SU-DHL-6 (cell line): Measurements from ENCODE around the gene UBE2D4.
"Not testable (repeated sequence)": the region's sequence is repeated elsewhere in the genome, so short reads cannot be mapped to it uniquely, and the experiment has no call there.

Experiments
- H2AFZ ChIP-seq: fragments of 200-600 bp; sonication (generic); 2 replicates; pipeline ENCODE4 v1.6.1; 2014; ENCODE audit warnings: low read depth, mild to moderate bottlenecking, moderate library complexity, mixed read lengths, antibody characterized with exemption, low read length; ENCODE audit not compliant: severe bottlenecking
- H3F3A ChIP-seq: fragments of 200-600 bp; shearing (Covaris generic); 2 replicates; pipeline ENCODE4 v1.6.0; 2016; ENCODE audit warnings: antibody characterized with exemption, mild to moderate bottlenecking; ENCODE audit not compliant: insufficient read depth
- H3K27ac ChIP-seq: fragments of 200-600 bp; sonication (generic); 2 replicates; pipeline ENCODE4 v1.5.1; 2016; ENCODE audit warnings: low read depth, mild to moderate bottlenecking, low read length, moderate library complexity, mixed read lengths
- H3K27me3 ChIP-seq: fragments of 200-600 bp; sonication (generic), shearing (Covaris generic); 2 replicates; pipeline ENCODE4 v1.6.0; 2014; ENCODE audit warnings: mild to moderate bottlenecking, low read length
- H3K36me3 ChIP-seq: fragments of 200-600 bp; sonication (generic); 2 replicates; pipeline ENCODE4 v1.6.1; 2014; ENCODE audit warnings: mild to moderate bottlenecking, low read length, mixed read lengths
- H3K4me2 ChIP-seq: fragments of 300-600, 200-600 bp; shearing (Covaris generic), sonication (generic); 2 replicates; pipeline ENCODE4 v1.6.0; 2014; ENCODE audit warnings: low read length, low read depth, mild to moderate bottlenecking; ENCODE audit not compliant: poor library complexity, severe bottlenecking
- H3K4me3 ChIP-seq: fragments of 200-600 bp; sonication (generic); 2 replicates; pipeline ENCODE4 v1.5.1; 2014; ENCODE audit warnings: antibody characterized with exemption, low read length, mild to moderate bottlenecking, mixed read lengths; ENCODE audit not compliant: insufficient read depth, poor library complexity, severe bottlenecking
- H3K79me2 ChIP-seq: fragments of 200-600 bp; sonication (generic); 2 replicates; pipeline ENCODE4 v1.6.1; 2014; ENCODE audit warnings: mild to moderate bottlenecking, low read length, moderate library complexity; ENCODE audit not compliant: insufficient read depth
- H3K9ac ChIP-seq: fragments of 200-600 bp; sonication (generic); 2 replicates; pipeline ENCODE4 v1.7.0; 2014; ENCODE audit warnings: mild to moderate bottlenecking, low read length
- H3K9me2 ChIP-seq: fragments of 200-600 bp; sonication (generic); replicated peaks from 2 replicates; pipeline ENCODE4 v1.6.1; 2014; ENCODE audit warnings: low read length; ENCODE audit not compliant: insufficient read depth
- H3K9me3 ChIP-seq: fragments of 200-600 bp; sonication (generic); 2 replicates; pipeline ENCODE4 v1.6.1; 2014; ENCODE audit warnings: low read length, mixed read lengths; ENCODE audit not compliant: insufficient read depth
- H4K20me1 ChIP-seq: fragments of 200-600 bp; sonication (generic); 2 replicates; pipeline ENCODE4 v1.6.1; 2014; ENCODE audit warnings: low read depth, mild to moderate bottlenecking, antibody characterized with exemption, low read length, moderate library complexity, mixed read lengths
- EZH2phosphoT487 ChIP-seq: fragments of 200-600 bp; sonication (generic), shearing (Covaris generic); conservative IDR thresholded peaks from 2 replicates; pipeline ENCODE4 v1.6.1; 2018; ENCODE audit warnings: mild to moderate bottlenecking, antibody characterized with exemption, low read length, moderate library complexity, mixed read lengths
- TF ChIP-seq, protein P1 (sequence below): fragments of 200-600 bp; sonication (generic); IDR thresholded peaks from one replicate; pipeline ENCODE4 v1.5.1; 2017; ENCODE audit warnings: antibody characterized with exemption, mild to moderate bottlenecking, low read length, moderate library complexity; ENCODE audit not compliant: insufficient read depth, poor library complexity, severe bottlenecking

The UBE2D4 gene

DNA sequence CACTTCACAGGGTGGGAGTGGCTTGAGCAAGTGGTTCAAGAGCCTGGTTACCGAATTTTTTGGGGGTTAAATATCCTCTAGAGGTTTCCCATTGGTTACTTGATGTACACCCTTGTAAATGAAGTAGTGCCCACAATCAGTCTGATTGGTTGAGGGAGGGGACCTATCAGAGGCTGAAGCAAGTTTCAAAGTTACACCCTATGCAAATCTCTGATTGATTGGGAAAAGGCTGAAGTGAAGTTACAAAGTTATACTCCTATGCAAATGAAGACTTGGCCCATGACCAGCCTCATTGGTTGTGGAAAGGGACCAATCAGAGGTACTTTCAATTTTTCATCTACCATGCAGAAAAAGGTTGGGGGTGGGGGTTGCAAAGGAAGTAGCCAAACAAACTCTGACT lies 34.7 kb downstream of the UBE2D4 start:
- H3K9me3 ChIP-seq = no peaks in the 10 kb centered on the region
- H2AFZ ChIP-seq = no peak overlapping the region
- no peak overlapping the region for H3K9ac ChIP-seq
- no peaks in the 10 kb centered on the region for H3K79me2 ChIP-seq
- H3K27me3 ChIP-seq = no peaks in the 10 kb centered on the region
- H3K36me3 ChIP-seq = no peaks in the 10 kb centered on the region
- no peak overlapping the region for H3K4me2 ChIP-seq
- no peaks in the 10 kb centered on the region for H3K9me2 ChIP-seq
- H3F3A ChIP-seq = no peaks in the 10 kb centered on the region
- TF ChIP-seq, protein P1, sequence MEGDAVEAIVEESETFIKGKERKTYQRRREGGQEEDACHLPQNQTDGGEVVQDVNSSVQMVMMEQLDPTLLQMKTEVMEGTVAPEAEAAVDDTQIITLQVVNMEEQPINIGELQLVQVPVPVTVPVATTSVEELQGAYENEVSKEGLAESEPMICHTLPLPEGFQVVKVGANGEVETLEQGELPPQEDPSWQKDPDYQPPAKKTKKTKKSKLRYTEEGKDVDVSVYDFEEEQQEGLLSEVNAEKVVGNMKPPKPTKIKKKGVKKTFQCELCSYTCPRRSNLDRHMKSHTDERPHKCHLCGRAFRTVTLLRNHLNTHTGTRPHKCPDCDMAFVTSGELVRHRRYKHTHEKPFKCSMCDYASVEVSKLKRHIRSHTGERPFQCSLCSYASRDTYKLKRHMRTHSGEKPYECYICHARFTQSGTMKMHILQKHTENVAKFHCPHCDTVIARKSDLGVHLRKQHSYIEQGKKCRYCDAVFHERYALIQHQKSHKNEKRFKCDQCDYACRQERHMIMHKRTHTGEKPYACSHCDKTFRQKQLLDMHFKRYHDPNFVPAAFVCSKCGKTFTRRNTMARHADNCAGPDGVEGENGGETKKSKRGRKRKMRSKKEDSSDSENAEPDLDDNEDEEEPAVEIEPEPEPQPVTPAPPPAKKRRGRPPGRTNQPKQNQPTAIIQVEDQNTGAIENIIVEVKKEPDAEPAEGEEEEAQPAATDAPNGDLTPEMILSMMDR = no peak
- no peak for TF ChIP-seq EZH2phosphoT487
- no peak overlapping the region for H3K4me3 ChIP-seq
- no peaks in the 10 kb centered on the region for H4K20me1 ChIP-seq
- H3K27ac ChIP-seq = no peak overlapping the region

DNA sequence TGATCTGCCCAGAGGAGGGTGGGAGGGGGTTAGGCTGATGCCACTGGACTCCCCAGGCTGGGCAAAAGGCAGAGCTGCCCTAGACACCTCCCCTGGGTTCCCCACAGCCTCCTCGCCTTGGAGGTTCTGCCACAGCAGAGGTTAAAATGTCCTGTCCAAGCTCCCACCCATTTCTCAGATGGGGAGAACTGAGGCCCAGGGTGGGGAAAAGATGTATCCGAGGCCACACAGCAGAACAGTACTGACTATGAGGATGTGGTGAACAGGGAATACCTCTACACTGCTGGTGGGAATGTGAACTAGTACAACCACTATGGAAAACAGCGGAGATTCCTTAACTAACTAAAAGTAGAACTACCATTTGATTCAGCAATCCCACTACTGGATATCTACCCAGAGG lies 40.2 kb downstream of the UBE2D4 start:
- not testable (repeated sequence) for H2AFZ ChIP-seq, H4K20me1 ChIP-seq, H3K27me3 ChIP-seq, H3K4me3 ChIP-seq, H3K9me2 ChIP-seq, H3K4me2 ChIP-seq, H3F3A ChIP-seq, H3K9me3 ChIP-seq, H3K27ac ChIP-seq, H3K36me3 ChIP-seq, H3K79me2 ChIP-seq, H3K9ac ChIP-seq

DNA sequence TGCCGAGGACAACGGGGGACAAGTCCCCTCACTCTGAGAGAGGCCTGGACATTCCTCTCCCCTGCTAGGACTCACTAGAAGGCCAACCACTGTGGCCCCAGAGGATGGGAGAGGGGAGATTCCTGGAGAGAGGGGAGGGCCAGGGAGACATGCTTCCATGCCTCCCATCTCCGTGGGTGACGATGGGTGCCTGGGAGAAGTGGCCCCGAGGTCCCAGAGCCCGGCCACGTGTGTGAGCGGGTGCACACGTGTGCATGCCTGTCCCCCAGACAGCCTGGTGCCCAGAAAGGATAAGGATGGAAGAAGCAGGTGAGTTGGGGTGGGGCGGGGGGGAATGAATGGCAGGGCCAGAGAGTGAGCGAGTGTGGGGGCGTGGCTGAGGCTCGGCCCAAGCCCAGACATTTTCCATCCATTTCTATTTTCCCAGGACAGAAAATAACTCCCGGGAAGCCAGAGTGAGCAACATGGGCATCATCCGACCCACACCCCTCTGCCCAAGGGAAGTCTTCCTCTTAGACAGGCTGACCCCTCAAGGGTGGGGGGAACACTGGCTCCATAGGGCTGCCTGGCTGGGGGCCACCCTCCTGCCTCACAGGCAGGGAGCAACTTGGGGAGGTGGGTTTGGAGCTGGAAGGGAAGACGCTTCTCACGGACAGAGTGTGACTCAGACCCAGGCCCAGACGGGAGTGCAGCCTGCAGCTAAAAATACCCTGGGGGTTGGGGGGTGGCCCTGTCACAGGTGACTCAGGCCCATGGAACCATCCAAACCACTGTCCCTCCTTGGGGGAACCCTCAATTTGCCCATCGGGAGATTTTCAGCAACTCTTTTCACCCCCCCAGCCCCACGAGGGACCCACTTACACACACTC lies 42.2 kb downstream of the UBE2D4 start:
- H3K79me2 ChIP-seq, H3K4me3 ChIP-seq, H3K4me2 ChIP-seq, H3K36me3 ChIP-seq, H3K9ac ChIP-seq, H3F3A ChIP-seq, H2AFZ ChIP-seq, H4K20me1 ChIP-seq, H3K9me3 ChIP-seq, H3K27me3 ChIP-seq, H3K27ac ChIP-seq, H3K9me2 ChIP-seq: not testable (repeated sequence)

DNA sequence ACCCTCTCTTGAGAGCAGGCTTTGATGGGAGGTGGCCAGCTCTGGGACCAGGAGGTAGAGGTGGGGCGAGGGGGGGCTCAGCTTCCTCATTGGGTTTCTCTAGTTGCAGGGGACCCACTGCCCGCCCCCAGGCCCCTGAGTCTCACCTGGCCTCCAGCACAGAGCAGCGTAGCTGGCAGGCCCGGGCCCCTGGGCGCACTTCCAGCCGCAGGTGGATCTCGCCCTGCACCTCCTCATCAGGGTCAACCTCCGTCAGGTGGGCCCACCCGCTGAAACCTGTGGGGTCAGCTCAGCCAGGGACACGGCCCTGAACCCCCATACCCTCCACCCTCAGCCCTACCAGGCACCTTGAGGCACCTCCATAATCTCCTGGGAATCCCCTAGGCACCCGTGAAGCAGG lies 43.4 kb downstream of the UBE2D4 start:
- H3K9me2 ChIP-seq, H3K4me2 ChIP-seq, H3K36me3 ChIP-seq: not testable (repeated sequence)

DNA sequence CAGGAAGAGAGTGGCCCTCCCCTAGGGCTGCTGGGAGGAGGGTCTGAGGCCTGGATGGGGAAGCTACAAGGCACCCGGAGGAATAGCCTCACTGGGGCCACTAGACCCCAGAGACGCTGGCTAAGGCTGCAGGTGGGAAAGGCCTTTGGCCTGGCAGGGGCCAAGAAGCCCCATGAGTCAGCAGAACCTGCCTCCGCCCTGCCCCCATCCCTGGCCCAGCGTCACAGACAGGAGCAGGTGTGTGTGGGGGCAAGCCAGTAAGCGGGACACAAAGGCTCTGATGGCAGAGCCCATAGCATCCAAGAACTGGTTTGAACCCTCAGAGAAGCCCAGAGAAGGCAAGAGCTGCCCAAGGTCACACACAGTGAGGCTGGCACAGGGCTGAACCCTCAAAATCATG lies 44.5 kb downstream of the UBE2D4 start:
- H3K36me3 ChIP-seq, H3K4me3 ChIP-seq, H3K27ac ChIP-seq, H3K4me2 ChIP-seq, H3K9me2 ChIP-seq, H3K9me3 ChIP-seq, H3K79me2 ChIP-seq, H3F3A ChIP-seq, H4K20me1 ChIP-seq, H3K9ac ChIP-seq, H2AFZ ChIP-seq, H3K27me3 ChIP-seq: not testable (repeated sequence)

More for the DNA sequence above, 43.4 kb downstream of the UBE2D4 start:
- H3K79me2 ChIP-seq, H3F3A ChIP-seq, H3K27me3 ChIP-seq, H3K9me3 ChIP-seq, H3K27ac ChIP-seq, H3K9ac ChIP-seq, H2AFZ ChIP-seq, H3K4me3 ChIP-seq, H4K20me1 ChIP-seq: not testable (repeated sequence)

DNA sequence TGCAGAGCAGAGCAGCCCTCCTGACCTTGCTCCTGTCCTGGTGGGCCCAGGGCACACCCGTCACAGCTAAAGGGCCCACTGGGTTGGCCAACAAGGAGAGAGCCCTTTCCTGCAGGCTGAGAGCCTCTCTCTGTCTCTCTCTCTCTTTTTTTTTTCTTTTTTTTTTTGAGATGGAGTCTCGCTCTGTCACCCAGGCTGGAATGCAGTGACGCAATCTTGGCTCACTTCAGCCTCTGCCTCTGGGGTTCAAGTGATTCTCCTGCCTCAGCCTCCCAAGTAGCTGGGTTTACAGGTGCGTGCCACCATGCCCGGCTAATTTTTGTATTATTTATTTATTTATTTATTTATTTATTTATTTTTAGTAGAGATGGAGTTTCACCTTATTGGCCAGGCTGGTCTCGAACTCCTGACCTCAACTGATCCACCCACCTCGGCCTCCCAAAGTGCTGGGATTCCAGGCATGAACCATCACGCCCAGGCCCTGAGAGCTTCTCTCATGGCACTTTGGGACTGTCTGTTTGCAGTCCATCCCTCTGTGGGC lies 47.9 kb downstream of the UBE2D4 start:
- H3K9ac ChIP-seq, H3K27me3 ChIP-seq, H4K20me1 ChIP-seq, H3K79me2 ChIP-seq, H3K27ac ChIP-seq, H3K4me3 ChIP-seq, H2AFZ ChIP-seq, H3F3A ChIP-seq, H3K4me2 ChIP-seq, H3K9me2 ChIP-seq, H3K36me3 ChIP-seq, H3K9me3 ChIP-seq: not testable (repeated sequence)

DNA sequence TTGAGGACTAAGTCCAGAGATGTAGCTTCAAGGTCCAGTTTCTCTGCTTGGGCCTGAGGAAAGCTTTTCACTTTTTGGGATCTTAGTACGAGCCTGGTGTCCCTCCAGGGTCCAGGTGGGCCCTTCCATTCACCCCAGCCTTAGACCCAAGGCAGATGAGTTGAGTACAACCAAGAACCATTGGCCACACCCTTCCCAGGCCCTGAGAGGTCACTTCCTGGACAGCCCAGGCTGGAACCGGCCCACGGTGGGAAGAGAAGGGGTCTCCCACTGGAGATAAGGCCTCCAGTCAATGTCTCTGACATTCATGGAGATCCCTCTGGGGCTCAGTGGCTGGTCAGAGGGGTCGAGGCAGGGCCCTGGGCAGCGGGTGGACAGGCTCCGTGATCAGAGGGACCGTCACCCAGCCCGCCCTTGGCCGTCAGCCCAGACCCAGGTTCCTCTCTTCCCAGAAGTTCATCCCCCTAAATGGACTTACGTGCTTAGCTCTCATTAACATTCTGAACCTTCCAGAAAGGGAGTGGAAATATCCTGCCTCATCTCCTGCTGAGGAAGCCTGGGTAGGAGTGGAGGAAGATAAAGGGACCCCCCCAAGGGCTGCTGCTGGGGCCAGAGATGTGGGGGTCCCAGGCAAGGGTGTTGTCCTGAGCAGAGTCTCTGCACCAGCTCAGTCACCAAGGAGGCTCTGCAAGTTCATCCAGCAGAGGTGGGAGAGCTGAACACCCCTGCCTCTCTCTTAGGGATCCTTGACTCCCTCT lies 48.7 kb downstream of the UBE2D4 start:
- H3K4me3 ChIP-seq, H3K79me2 ChIP-seq, H3K9me3 ChIP-seq, H2AFZ ChIP-seq, H3K36me3 ChIP-seq, H3K9me2 ChIP-seq, H3K27me3 ChIP-seq, H3K27ac ChIP-seq, H3K4me2 ChIP-seq, H4K20me1 ChIP-seq, H3K9ac ChIP-seq, H3F3A ChIP-seq: not testable (repeated sequence)
